Gastroesophageal sphincter (tissue), 4 donors: ENCODE measurements around the gene SPEF2. TPM values are rescaled to one million over a fixed set of nuclear protein-coding genes. Genes with fewer than 3 reads are reported as not detected.

Source experiments
- ATAC-seq: fragments of 150-250 bp; one replicate; pipeline ENCODE4 v1.9.1; 2016; ENCODE audit warnings: mild to moderate bottlenecking, moderate library complexity
- H3K27ac ChIP-seq, 4 donors: fragments of 200-600 bp; sonication (generic) in 3 of 4; 1 replicate in 3 of 4; 2 replicates in 1 of 4; pipeline ENCODE4 v1.5.1; 2016 to 2019
- H3K27me3 ChIP-seq: fragments of 200-600 bp; sonication (generic); one replicate; pipeline ENCODE4 v1.5.1; 2019
- H3K36me3 ChIP-seq, 2 donors: fragments of 200-600 bp; sonication (generic); one replicate each; pipeline ENCODE4 v1.5.1; 2019; ENCODE audit warnings: control low read depth in 1 of 2
- H3K4me1 ChIP-seq, 3 donors: fragments of 200-600 bp; sonication (generic); 1 replicate in 2 of 3; 2 replicates in 1 of 3; pipeline ENCODE4 v1.5.1; 2016 to 2019; ENCODE audit warnings: control low read depth in 2 of 3
- H3K4me3 ChIP-seq, 2 donors: fragments of 200-600 bp; sonication (generic); one replicate each; pipeline ENCODE4 v1.5.1; 2019; ENCODE audit warnings: mild to moderate bottlenecking in 1 of 2, moderate library complexity in 1 of 2
- H3K9me3 ChIP-seq, 3 donors: fragments of 200-600 bp; sonication (generic); one replicate each; pipeline ENCODE4 v1.5.1; 2017 to 2019; ENCODE audit warnings: control low read depth in 2 of 3
- CTCF ChIP-seq, 4 experiments: fragments of 200-600 bp in 2 of 4; fragments of 450-650 bp in 2 of 4; sonication (generic) in 1 of 4; IDR thresholded peaks; one replicate each; pipeline ENCODE4 v1.5.1; 2017 to 2019; ENCODE audit warnings: antibody characterized with exemption in 4 of 4, mild to moderate bottlenecking in 2 of 4, moderate library complexity in 2 of 4
- EP300 ChIP-seq: sonication (generic); formaldehyde crosslinking; IDR thresholded peaks from one replicate; pipeline ENCODE4 v1.6.1; 2017; ENCODE audit warnings: antibody characterized with exemption, mild to moderate bottlenecking
- POLR2A ChIP-seq, 2 donors: fragments of 450-650 bp; IDR thresholded peaks; one replicate each; pipeline ENCODE4 v1.6.1; 2017; ENCODE audit warnings: antibody characterized with exemption in 2 of 2, mild to moderate bottlenecking in 2 of 2, moderate library complexity in 1 of 2
- POLR2AphosphoS5 ChIP-seq: sonication (generic); formaldehyde crosslinking; IDR thresholded peaks from one replicate; pipeline ENCODE4 v1.6.1; 2017; ENCODE audit warnings: antibody characterized with exemption
- WGBS, 2 donors: methylation state at CpG; one replicate each; pipeline ENCODE4 v1.1.5; 2018; ENCODE audit warnings: low coverage in 1 of 2; 5-methylcytosine and 5-hydroxymethylcytosine counted together
- total RNA-seq, 4 donors: library from RNA; depleted of rRNA; stranded (reverse); fragments of >200 nt; gene quantifications; one replicate each; pipeline ENCODE4 v1.1.0, GENCODE V29; 2016

Gene SPEF2
- total RNA-seq, 4 donors from 2014 or later, result 2.1 to 5.8 (median 3.1) TPM

GRCh38 chr5:35651002-35651756 is 33.5 kb downstream of the SPEF2 start:
- Histone ChIP-seq H3K36me3 (no peaks in the 10 kb centered on the region), H3K4me1 (peaks cover 0 to 12% (median 0%) of the 10 kb centered on the region in 3 donors), H3K4me3 (no peak overlapping the region), H3K27me3 (no peaks in the 10 kb centered on the region), H3K9me3 (no peaks in the 10 kb centered on the region), H3K27ac (no peak overlapping the region)
- ATAC-seq, result no peak
- peak in 1 of 4 experiments; percentile 29 for TF ChIP-seq CTCF (IDR thresholded peaks at IDR 0.05)
- no peak for TF ChIP-seq EP300
- no peak for TF ChIP-seq POLR2A (IDR thresholded peaks at IDR 0.05)
- no peak for TF ChIP-seq POLR2AphosphoS5
- WGBS, 2 donors, result 50 to 53% methylated on average over 2 to 4 of the region's 4 CpGs

- H3K36me3 ChIP-seq, result peaks cover 0 to 3% of the 10 kb centered on the region in 2 donors
- H3K4me3 ChIP-seq, result no peak overlapping the region
- ATAC-seq, result no peak
- H3K4me1 ChIP-seq, result no peaks in the 10 kb centered on the region
- no peaks in the 10 kb centered on the region for H3K27me3 ChIP-seq
- no peak overlapping the region for H3K27ac ChIP-seq
- TF ChIP-seq EP300, result no peak
- no peak for TF ChIP-seq POLR2A (IDR thresholded peaks at IDR 0.05)
- TF ChIP-seq POLR2AphosphoS5, result no peak
- TF ChIP-seq CTCF (IDR thresholded peaks at IDR 0.05), result no peak
- no peaks in the 10 kb centered on the region for H3K9me3 ChIP-seq
Measured at GRCh38 chr5:35656721-35657120, 39.1 kb downstream of the SPEF2 start.

- TF ChIP-seq POLR2AphosphoS5, result no peak
- no peak for TF ChIP-seq EP300
- TF ChIP-seq CTCF (IDR thresholded peaks at IDR 0.05), result no peak
- TF ChIP-seq POLR2A (IDR thresholded peaks at IDR 0.05), result no peak
- H3K36me3 ChIP-seq, result peaks cover 0 to 5% of the 10 kb centered on the region in 2 donors
- no peak overlapping the region for H3K27ac ChIP-seq
- no peaks in the 10 kb centered on the region for H3K4me1 ChIP-seq
- no peaks in the 10 kb centered on the region for H3K27me3 ChIP-seq
- 88 to 93% methylated on average over 2 of the region's 2 CpGs for WGBS, 2 donors
- no peak for ATAC-seq
- no peaks in the 10 kb centered on the region for H3K9me3 ChIP-seq
- no peak overlapping the region for H3K4me3 ChIP-seq
Measured at GRCh38 chr5:35657877-35658276, 40.2 kb downstream of the SPEF2 start.

GRCh38 chr5:35659556-35659955 is 41.9 kb downstream of the SPEF2 start:
- no peak for ATAC-seq
- Histone ChIP-seq H3K27ac (no peak overlapping the region), H3K36me3 (peaks cover 0 to 5% of the 10 kb centered on the region in 2 donors), H3K4me3 (no peak overlapping the region), H3K27me3 (no peaks in the 10 kb centered on the region), H3K9me3 (no peaks in the 10 kb centered on the region), H3K4me1 (no peaks in the 10 kb centered on the region)
- no peak for TF ChIP-seq CTCF (IDR thresholded peaks at IDR 0.05)
- no peak for TF ChIP-seq POLR2AphosphoS5
- no peak for TF ChIP-seq POLR2A (IDR thresholded peaks at IDR 0.05)
- no peak for TF ChIP-seq EP300

- WGBS, 2 donors, result 50 to 67% methylated on average over 1 of the region's 1 CpG
- no peak for ATAC-seq
- H3K9me3 ChIP-seq, result no peaks in the 10 kb centered on the region
- no peak overlapping the region for H3K4me3 ChIP-seq
- no peaks in the 10 kb centered on the region for H3K27me3 ChIP-seq
- H3K27ac ChIP-seq, result no peak overlapping the region
- TF ChIP-seq EP300 (no peak), CTCF (IDR thresholded peaks at IDR 0.05) (no peak), POLR2AphosphoS5 (no peak)
- H3K4me1 ChIP-seq, result no peaks in the 10 kb centered on the region
- H3K36me3 ChIP-seq, result peaks cover 0 to 5% of the 10 kb centered on the region in 2 donors
Measured at GRCh38 chr5:35660451-35660850, 42.8 kb downstream of the SPEF2 start.
